Measurements from ENCODE around the gene MYO10.

The MYO10 gene

DNA sequence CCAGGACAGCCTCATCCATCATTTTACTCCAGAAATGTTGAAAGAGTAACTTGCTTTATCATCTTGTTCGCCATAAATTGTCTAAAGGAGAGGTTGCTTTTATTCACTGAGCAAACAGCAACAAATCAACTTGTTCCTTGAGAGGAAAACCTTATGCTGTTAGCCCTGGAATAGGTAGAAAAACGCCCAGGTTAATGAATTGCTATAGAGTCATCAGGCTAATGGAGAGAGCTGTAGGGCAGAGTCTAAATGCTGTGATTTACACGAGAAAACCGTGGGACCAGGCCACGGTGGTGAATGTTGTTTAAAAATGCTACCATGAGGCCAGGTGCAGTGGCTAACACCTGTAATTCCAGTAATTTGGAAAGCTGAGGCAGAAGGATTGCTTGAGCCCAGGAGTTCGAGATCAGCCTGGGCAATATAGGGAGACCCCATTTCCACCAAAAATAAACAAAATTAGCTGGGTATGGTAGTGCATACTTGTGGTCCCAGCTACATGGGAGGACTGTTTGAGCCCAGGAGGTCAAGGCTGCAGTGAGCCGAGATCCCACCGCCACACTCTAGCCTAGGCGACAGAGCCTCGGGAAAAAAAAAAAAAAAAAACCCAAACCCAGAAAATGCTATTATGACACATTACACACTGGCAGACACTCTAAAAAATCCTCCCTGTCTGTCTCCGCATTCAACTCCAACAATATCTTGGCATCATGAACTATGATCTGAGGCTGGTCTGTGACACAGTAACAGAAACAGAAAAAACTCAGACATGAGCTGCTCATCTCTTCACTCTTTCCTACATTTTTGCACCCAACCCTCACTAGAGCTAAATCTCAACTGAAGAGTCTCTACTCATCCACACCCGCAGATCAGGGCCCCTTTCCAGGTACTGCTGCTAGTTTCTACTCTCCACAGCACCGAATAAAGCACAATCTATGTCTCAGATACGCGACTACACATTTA is 200.7 kb downstream of the MYO10 start:
- TF ChIP-seq, protein P1, sequence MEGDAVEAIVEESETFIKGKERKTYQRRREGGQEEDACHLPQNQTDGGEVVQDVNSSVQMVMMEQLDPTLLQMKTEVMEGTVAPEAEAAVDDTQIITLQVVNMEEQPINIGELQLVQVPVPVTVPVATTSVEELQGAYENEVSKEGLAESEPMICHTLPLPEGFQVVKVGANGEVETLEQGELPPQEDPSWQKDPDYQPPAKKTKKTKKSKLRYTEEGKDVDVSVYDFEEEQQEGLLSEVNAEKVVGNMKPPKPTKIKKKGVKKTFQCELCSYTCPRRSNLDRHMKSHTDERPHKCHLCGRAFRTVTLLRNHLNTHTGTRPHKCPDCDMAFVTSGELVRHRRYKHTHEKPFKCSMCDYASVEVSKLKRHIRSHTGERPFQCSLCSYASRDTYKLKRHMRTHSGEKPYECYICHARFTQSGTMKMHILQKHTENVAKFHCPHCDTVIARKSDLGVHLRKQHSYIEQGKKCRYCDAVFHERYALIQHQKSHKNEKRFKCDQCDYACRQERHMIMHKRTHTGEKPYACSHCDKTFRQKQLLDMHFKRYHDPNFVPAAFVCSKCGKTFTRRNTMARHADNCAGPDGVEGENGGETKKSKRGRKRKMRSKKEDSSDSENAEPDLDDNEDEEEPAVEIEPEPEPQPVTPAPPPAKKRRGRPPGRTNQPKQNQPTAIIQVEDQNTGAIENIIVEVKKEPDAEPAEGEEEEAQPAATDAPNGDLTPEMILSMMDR (IDR thresholded peaks at IDR 0.05; ENCODE audit: insufficient read depth, missing control alignments): no peak
- DNase-seq (ENCODE audit: insufficient read length, low spot score) (no peak), FAIRE-seq (no peak)

DNA sequence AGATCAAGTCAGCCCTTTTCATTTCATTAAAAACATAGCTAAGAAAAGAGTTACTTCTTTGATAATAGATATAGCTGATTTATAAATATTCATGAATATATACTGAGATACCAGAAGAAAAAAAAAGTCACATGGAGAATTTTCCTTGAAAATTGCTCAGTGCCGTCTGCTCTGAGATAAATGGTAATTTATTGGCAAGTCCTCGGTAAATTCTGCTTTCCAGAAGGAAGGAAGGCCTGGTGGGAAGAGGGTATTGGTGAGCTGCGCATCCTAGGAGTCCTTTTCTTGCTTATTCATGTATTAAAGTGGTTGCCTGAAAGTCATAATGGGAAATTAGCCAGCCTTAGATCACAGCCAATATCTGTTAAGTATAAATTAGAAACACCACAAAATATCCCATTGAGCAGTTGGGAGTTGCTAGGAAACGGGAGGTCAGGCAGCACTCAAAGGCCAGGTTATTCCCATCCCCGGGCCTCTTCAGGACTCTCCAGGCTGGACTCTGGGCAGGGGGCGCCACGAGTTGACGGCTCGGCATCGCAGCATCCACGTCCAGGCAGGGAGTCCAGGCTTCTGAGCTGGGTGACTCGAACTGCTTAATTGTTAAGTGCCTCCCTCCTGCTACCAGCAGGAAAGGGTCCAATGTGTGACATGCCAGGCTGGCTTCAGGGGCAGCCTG is 202.6 kb downstream of the MYO10 start:
- FAIRE-seq (no peak), DNase-seq (ENCODE audit: insufficient read length, low spot score) (no peak)
- TF ChIP-seq, protein P1 (IDR thresholded peaks at IDR 0.05; ENCODE audit: insufficient read depth, missing control alignments): no peak

DNA sequence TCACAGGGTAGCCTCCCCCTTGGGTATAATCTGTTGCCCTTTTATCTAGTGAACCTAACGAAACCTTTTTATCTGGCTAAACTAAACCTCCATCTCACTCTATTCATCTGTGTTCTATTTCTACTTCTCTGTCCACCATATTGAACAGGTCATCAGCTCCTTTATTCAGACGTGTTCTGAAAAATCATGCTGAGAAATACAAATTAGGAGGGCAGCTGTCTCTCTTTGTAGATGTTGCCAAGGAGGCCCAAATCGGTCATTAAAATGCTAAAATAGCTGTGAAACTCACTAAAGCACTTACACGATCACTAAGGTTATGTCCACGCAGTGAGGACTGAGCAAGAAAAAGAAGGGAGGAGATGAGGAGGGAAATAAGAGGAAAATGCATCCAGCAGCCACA is 203.7 kb downstream of the MYO10 start:
- DNase-seq (ENCODE audit: insufficient read length, low spot score): no peak
- TF ChIP-seq, protein P1 (IDR thresholded peaks at IDR 0.05; ENCODE audit: insufficient read depth, missing control alignments): no peak
- no peak for FAIRE-seq

DNA sequence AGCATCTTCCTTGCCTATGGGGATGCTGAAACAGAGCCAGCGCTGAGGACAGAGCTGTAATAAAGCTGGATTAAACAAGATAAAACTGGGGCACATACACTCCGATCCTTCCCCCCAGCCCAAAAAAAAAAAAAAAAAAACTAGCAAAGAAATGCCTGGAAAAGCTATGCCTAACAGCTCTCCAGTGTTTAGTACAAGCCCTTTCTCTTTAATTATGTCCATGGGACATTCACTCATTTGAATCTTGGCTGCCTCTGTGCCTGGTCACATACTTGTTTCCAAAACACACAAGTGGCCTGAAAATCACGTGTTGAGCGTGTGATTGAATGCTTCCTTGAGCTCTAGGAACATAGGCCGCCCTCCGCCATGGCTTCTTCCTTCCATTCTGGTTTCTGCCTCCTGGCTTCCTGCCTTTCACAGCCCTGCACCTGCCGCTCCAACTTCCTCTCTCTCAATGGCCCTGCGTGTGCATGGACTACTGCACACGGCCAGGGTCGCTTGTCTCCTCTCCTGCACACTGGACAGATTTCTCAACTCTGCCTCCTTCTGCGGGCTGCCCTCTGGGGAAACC is 208.2 kb downstream of the MYO10 start:
- TF ChIP-seq, protein P1 (IDR thresholded peaks at IDR 0.05; ENCODE audit: insufficient read depth, missing control alignments): no peak
- DNase-seq (ENCODE audit: insufficient read length, low spot score) (no peak), FAIRE-seq (no peak)

DNA sequence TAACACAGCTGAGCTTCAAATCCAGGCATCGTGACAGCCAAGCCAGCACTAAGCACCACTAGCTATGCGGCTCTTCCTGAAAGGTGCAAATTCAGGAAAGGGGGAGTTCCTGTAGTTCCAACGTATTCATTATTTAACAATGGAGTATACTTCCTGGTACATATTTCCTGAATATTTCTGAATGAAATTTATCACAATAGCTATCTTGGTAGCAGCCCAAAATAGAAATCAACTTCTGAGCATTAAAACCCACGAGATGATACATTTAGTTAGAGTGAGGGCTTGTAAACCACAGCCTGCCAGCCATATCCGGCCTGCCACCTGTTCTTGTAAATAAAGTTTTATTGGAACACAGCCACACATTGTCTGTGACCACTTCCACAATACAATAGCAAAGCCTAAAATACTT is 209.5 kb downstream of the MYO10 start:
- no peak for DNase-seq (ENCODE audit: insufficient read length, low spot score)
- TF ChIP-seq, protein P1 (IDR thresholded peaks at IDR 0.05; ENCODE audit: insufficient read depth, missing control alignments): no peak
- no peak for FAIRE-seq

DNA sequence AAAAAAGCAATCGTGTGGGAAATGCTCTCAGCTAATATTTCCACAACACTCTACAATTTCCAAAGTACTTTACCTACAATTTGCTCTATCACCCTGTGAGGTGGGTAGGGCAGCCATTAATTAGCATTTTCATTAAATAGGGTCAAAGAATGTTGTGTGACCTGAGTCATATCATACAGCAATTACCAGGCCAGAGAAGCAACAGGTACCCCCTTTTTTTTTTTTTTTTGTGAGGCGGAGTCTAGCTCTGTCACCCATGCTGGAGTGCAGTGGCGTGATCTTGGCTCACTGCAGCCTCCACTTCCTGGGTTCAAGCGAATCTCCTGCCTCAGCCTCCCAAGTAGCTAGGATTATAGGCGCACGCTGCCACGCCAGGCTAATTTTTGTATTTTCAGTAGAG is 210.5 kb downstream of the MYO10 start:
- no peak for DNase-seq (ENCODE audit: insufficient read length, low spot score)
- TF ChIP-seq, protein P1 (IDR thresholded peaks at IDR 0.05; ENCODE audit: insufficient read depth, missing control alignments): no peak
- FAIRE-seq: no peak

All from D721Med (cell line).